Subcutaneous abdominal adipose tissue (tissue), 5 donors: Measurements from ENCODE around the gene DEFB132.
"Not testable (repeated sequence)": the region's sequence is repeated elsewhere in the genome, so short reads cannot be mapped to it uniquely, and the experiment has no call there.

Source experiments
- H3K27ac ChIP-seq: one replicate; pipeline ENCODE4 v1.7.0; 2013; ENCODE audit warnings: low read depth, mild to moderate bottlenecking, inconsistent platforms, low read length, moderate library complexity
- H3K27me3 ChIP-seq, 5 donors: one replicate each; pipeline ENCODE4 v1.7.0; 2013; ENCODE audit warnings: low read length in 5 of 5, inconsistent platforms in 1 of 5; ENCODE audit not compliant: control insufficient read depth in 5 of 5, insufficient read depth in 4 of 5
- H3K36me3 ChIP-seq, 5 donors: one replicate each; pipeline ENCODE4 v1.7.0; 2013; ENCODE audit warnings: low read length in 5 of 5; ENCODE audit not compliant: control insufficient read depth in 5 of 5, insufficient read depth in 5 of 5
- H3K4me1 ChIP-seq, 5 donors: one replicate each; pipeline ENCODE4 v1.7.0; 2013; ENCODE audit warnings: low read length in 5 of 5, mild to moderate bottlenecking in 3 of 5, moderate library complexity in 1 of 5; ENCODE audit not compliant: control insufficient read depth in 5 of 5, insufficient read depth in 5 of 5
- H3K4me3 ChIP-seq, 5 donors: one replicate each; pipeline ENCODE4 v1.7.0; 2013; ENCODE audit warnings: low read length in 5 of 5, low read depth in 1 of 5
- H3K9ac ChIP-seq, 5 donors: one replicate each; pipeline ENCODE4 v1.7.0; 2013; ENCODE audit warnings: low read length in 5 of 5, mild to moderate bottlenecking in 4 of 5, moderate library complexity in 3 of 5
- H3K9me3 ChIP-seq, 5 donors: one replicate each; pipeline ENCODE4 v1.7.0; 2013; ENCODE audit warnings: low read length in 5 of 5; ENCODE audit not compliant: control insufficient read depth in 5 of 5
- donor health status: healthy.
- donor health status: healthy.
- donor health status: healthy.
- donor health status: healthy.
- donor health status: healthy.

Gene DEFB132

DNA sequence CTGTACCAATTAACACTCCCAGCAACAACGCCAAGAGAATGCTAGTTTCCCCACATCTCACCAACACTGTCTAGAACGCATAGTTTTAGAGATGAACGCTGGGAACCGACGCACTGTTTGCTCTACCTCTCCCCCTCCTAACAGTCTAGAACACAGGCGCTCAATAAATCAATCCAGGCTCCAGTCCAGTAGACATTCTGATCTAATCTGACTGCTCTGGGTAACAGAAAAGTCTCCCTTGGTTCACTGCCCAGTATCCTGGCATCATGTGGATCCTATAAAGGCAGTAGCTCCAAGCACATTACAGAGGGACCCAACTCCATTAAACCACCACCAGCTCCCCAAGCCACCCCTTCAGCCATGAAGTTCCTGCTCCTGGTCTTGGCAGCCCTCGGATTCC, at the start of gene DEFB132:
Gene DEFB132, plus strand, starts transcription at position 306 of the 400 bp plus-strand sequence. Its CDS starts 55 bp downstream, at position 361.
- Histone ChIP-seq H3K4me1 (peaks cover 0 to 32% (median 23%) of the 10 kb centered on the region in 5 donors), H3K27me3 (no peaks in the 10 kb centered on the region), H3K27ac (peak within 1 kb of the TSS; percentile 44), H3K36me3 (no peaks in the 10 kb centered on the region), H3K9me3 (no peaks in the 10 kb centered on the region), H3K4me3 (peak within 1 kb of the TSS in 1 of 5 donors; percentile 13), H3K9ac (no peak within 1 kb of the TSS)

DNA sequence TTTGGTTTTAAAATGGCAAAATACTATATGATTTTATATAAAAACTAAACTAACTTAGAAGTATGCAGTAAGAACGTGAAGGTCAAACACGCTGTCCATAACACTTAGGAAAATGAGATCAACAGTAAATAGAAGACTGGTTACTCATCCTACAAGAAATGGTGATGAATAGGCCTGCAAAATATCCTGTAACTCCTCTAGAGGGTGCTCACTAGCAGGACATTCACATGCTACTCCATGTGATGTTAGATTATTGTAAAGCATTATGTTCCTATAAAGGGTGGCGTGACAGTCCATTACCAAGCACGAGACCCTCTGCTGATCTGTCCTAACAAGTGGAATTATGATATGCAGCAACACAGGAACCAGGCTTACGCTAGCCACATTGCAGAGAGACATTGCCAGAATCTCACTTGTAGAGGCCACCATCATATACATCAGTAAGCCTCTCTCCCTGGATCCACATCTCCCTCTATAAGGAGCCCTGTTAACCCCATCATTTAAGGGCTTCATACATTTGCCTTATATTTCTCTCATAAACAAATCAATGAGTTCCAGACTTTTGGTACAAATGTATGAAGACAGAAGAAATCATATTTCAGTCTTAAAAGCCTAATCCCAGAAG, 48.5 kb upstream of the DEFB132 start:
- Histone ChIP-seq H3K4me1 (no peaks in the 10 kb centered on the region), H3K27me3 (peaks cover 0 to 3% (median 0%) of the 10 kb centered on the region in 5 donors), H3K36me3 (no peaks in the 10 kb centered on the region), H3K9me3 (no peaks in the 10 kb centered on the region), H3K27ac (no peak overlapping the region), H3K9ac (no peak overlapping the region), H3K4me3 (no peak overlapping the region)

DNA sequence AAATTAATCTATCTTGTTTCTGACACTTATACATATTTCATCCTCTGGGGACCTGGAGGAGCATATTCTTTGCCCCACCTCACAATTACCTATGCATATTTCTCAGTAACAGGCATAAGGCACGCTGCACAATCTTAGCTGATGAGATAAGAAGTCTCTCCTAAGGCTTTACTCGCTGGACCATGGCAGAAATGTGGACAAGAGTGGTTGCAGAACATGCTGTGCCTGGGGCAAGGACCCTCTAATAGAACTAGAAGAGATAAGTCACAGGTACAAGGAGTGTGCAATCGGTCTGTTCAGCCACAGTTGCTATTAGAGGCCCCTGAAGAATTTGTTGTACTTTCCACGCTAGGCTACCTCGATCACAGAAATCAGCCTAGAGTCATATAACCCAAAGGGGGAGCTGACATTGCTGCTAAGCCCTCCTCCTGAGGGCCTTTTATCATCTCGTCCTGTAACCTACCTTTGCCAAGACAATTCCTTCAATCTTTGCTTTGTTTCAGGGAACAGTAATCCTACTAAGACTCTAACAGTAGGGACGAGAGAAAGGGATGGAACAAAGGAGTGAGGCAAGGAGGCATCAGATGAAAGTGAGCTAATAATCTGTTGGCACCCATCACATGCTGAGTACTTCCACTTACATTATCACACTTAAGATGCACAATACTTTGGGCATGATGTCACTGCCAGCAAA, 46.6 kb upstream of the DEFB132 start:
- no peaks in the 10 kb centered on the region for H3K4me1 ChIP-seq
- no peak overlapping the region for H3K27ac ChIP-seq
- H3K4me3 ChIP-seq, result no peak overlapping the region
- H3K9ac ChIP-seq, result no peak overlapping the region
- no peaks in the 10 kb centered on the region for H3K36me3 ChIP-seq
- H3K27me3 ChIP-seq, result no peaks in the 10 kb centered on the region
- H3K9me3 ChIP-seq, result no peaks in the 10 kb centered on the region

- no peaks in the 10 kb centered on the region for H3K4me1 ChIP-seq
- no peaks in the 10 kb centered on the region for H3K36me3 ChIP-seq
- H3K27me3 ChIP-seq, result peaks cover 0 to 6% (median 2%) of the 10 kb centered on the region in 5 donors
- H3K9ac ChIP-seq, result no peak overlapping the region
- no peaks in the 10 kb centered on the region for H3K9me3 ChIP-seq
- H3K4me3 ChIP-seq, result no peak overlapping the region
- H3K27ac ChIP-seq, result no peak overlapping the region
Measured at GRCh38 chr20:214383-214782, 43.1 kb upstream of the DEFB132 start.

DNA sequence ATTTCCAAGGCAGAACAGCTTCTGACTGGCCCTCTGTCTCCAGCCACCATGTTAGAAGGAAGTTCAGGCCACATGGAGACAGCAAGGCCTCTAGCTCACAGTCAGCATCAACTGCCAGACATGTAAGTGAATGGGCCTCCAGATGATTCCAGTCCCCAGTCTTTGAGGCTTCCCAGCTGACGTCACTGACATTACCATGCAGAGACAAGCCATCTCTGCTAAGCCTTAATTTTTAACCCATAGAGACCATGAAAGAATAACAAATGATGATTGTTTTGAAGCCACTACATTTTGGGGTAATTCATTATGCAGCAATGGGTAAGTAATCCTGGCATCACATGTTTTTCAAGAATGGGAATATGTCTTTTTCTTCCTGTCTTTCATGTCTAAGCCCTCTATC, 41.7 kb upstream of the DEFB132 start:
- H3K27me3 ChIP-seq, result peaks cover 0 to 9% (median 2%) of the 10 kb centered on the region in 5 donors
- no peaks in the 10 kb centered on the region for H3K9me3 ChIP-seq
- no peak overlapping the region for H3K27ac ChIP-seq
- H3K9ac ChIP-seq, result no peak overlapping the region
- H3K4me1 ChIP-seq, result no peaks in the 10 kb centered on the region
- H3K4me3 ChIP-seq, result no peak overlapping the region
- H3K36me3 ChIP-seq, result no peaks in the 10 kb centered on the region

GRCh38 chr20:217266-217665, 40.3 kb upstream of the DEFB132 start:
- H3K27me3 ChIP-seq, result peaks cover 0 to 9% (median 2%) of the 10 kb centered on the region in 5 donors
- H3K27ac ChIP-seq, result no peak overlapping the region
- no peak overlapping the region for H3K9ac ChIP-seq
- no peak overlapping the region for H3K4me3 ChIP-seq
- no peaks in the 10 kb centered on the region for H3K4me1 ChIP-seq
- no peaks in the 10 kb centered on the region for H3K36me3 ChIP-seq
- H3K9me3 ChIP-seq, result no peaks in the 10 kb centered on the region

DNA sequence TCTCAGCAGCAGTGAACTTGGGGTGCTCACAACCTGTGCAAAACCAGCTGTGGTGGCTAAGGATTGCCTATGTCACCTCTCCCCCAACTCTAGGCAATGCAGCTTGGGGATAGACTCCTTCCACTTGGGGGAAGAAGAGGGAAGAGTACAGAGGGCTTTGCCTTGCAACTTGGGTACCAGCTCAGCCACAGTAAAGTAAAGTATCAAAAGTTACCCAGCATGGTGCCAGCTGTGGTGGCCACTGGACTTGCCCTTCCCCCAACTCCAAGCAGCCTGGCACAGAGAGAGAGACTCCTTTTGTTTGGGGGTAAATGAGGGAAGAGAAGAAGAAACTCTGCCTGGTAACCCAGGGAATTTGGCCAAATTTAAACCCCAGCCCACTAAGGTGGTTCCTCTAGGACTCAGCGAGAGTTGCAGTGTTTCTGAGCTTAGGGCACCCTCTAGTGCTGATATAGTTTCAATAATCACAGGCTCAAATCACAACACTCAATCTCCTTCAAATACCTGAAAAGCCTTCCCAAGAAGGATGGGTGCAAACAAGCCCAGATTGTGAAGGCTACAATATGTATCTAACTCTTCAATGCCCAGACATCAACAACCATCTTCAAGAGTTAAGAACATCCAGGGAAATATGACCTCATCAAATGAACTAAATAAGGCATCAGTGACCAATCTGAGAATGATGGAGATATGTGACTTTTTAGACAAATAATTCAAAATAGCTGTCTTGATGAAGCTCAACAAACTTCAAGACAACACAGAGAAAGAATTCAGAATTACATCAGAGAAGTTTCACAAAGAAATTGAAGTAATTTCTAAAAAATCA, 38.0 kb upstream of the DEFB132 start:
- no peak overlapping the region for H3K27ac ChIP-seq

DNA sequence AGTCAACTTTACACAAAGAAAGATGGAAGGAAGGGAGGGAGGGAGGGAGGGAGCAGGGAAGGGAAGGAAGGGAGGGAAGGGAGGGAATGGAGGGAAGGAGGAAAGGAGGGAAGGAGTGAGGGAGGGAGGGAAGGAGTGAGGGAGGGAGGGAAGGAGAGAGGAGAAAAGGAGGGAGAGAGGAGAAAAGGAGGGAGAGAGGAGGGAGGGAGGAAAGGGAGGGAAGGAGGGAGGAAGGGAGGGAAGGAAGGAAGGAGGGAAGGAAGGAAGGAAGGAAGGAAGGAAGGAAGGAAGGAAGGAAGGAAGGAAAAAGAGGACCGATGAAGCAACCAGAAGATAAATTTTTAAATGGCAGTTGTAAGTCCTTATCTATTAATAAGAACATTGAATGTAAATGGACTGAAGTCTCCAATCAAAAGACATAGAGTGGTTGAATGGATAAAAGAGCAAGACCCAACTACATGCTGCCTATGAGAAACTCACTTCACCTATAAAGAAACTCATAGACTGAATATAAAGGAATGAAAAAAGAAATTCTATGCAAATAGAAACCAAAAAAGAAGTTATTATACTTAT, 36.2 kb upstream of the DEFB132 start:
- Histone ChIP-seq H3K9me3 (no peaks in the 10 kb centered on the region), H3K27me3 (peaks cover 0 to 9% (median 2%) of the 10 kb centered on the region in 5 donors), H3K9ac (no peak overlapping the region), H3K36me3 (no peaks in the 10 kb centered on the region), H3K4me1 (no peaks in the 10 kb centered on the region), H3K27ac (no peak overlapping the region), H3K4me3 (no peak overlapping the region)

More for the DNA sequence above, 38.0 kb upstream of the DEFB132 start:
- H3K4me3 ChIP-seq, result no peak overlapping the region
- H3K4me1 ChIP-seq, result no peaks in the 10 kb centered on the region
- H3K27me3 ChIP-seq, result peaks cover 0 to 9% (median 2%) of the 10 kb centered on the region in 5 donors
- no peaks in the 10 kb centered on the region for H3K9me3 ChIP-seq
- no peaks in the 10 kb centered on the region for H3K36me3 ChIP-seq
- no peak overlapping the region for H3K9ac ChIP-seq

GRCh38 chr20:225879-226278, 31.6 kb upstream of the DEFB132 start:
- H3K9ac ChIP-seq, H3K27me3 ChIP-seq, H3K27ac ChIP-seq, H3K4me3 ChIP-seq, H3K36me3 ChIP-seq, H3K4me1 ChIP-seq, H3K9me3 ChIP-seq: not testable (repeated sequence)

- Histone ChIP-seq H3K27me3 (no peaks in the 10 kb centered on the region), H3K9me3 (no peaks in the 10 kb centered on the region), H3K4me1 (no peaks in the 10 kb centered on the region), H3K27ac (no peak within 1 kb of the TSS), H3K4me3 (no peak within 1 kb of the TSS), H3K36me3 (no peaks in the 10 kb centered on the region), H3K9ac (no peak within 1 kb of the TSS)
Measured at GRCh38 chr20:226958-227357, 30.6 kb upstream of the DEFB132 start, which contains the start of gene DEFB129. TSS of gene DEFB129 (plus strand) at chr20:227258. CDS start at chr20:227289, 31 bp downstream.
